HG02981 (cell line): ENCODE results near the gene OBSCN.
"Not testable (repeated sequence)": the region's sequence is repeated elsewhere in the genome, so short reads cannot be mapped to it uniquely, and the experiment has no call there.

Experiments used
- ATAC-seq: cut with Tn5 transposase; IDR thresholded peaks from one replicate; pipeline ENCODE4 v1.9.1; 2021; ENCODE audit warnings: mild to moderate bottlenecking, moderate library complexity; ENCODE audit not compliant: unreplicated experiment

Gene OBSCN

GRCh38 chr1:228252476-228252875 lies 44.6 kb downstream of the OBSCN start:
- ATAC-seq: not testable (repeated sequence)

GRCh38 chr1:228256626-228257375 lies 49.0 kb downstream of the OBSCN start:
- ATAC-seq: no peak

- no peak for ATAC-seq
Measured at GRCh38 chr1:228258486-228258885, 50.6 kb downstream of the OBSCN start.

GRCh38 chr1:228259368-228259894 lies 51.6 kb downstream of the OBSCN start:
- ATAC-seq: no peak

- no peak for ATAC-seq
Measured at GRCh38 chr1:228259951-228260350, 52.1 kb downstream of the OBSCN start.

GRCh38 chr1:228261706-228262105 lies 53.9 kb downstream of the OBSCN start:
- no peak for ATAC-seq

- ATAC-seq: no peak
Measured at GRCh38 chr1:228262475-228262874, 54.6 kb downstream of the OBSCN start.

- no peak for ATAC-seq
Measured at GRCh38 chr1:228263636-228264035, 55.8 kb downstream of the OBSCN start.

- no peak for ATAC-seq
Measured at GRCh38 chr1:228264090-228264829, 56.4 kb downstream of the OBSCN start.

- ATAC-seq: no peak
Measured at GRCh38 chr1:228265167-228265566, 57.3 kb downstream of the OBSCN start.

GRCh38 chr1:228267962-228268880 lies 60.4 kb downstream of the OBSCN start:
- ATAC-seq: no peak

GRCh38 chr1:228268881-228269265 lies 61.0 kb downstream of the OBSCN start:
- no peak for ATAC-seq

- ATAC-seq: not testable (repeated sequence)
Measured at GRCh38 chr1:228269431-228269830, 61.6 kb downstream of the OBSCN start.

GRCh38 chr1:228270032-228270431 lies 62.2 kb downstream of the OBSCN start:
- ATAC-seq: no peak

GRCh38 chr1:228271701-228272251 lies 63.9 kb downstream of the OBSCN start:
- no peak for ATAC-seq

GRCh38 chr1:228272331-228272791 lies 64.5 kb downstream of the OBSCN start:
- ATAC-seq: no peak

GRCh38 chr1:228272831-228273571 lies 65.2 kb downstream of the OBSCN start:
- no peak for ATAC-seq

- no peak for ATAC-seq
Measured at GRCh38 chr1:228273720-228274451, 66.0 kb downstream of the OBSCN start.

GRCh38 chr1:228274452-228275178 lies 66.8 kb downstream of the OBSCN start:
- no peak for ATAC-seq
